ENCODE measurements around the gene GPR176.

Gene GPR176

DNA sequence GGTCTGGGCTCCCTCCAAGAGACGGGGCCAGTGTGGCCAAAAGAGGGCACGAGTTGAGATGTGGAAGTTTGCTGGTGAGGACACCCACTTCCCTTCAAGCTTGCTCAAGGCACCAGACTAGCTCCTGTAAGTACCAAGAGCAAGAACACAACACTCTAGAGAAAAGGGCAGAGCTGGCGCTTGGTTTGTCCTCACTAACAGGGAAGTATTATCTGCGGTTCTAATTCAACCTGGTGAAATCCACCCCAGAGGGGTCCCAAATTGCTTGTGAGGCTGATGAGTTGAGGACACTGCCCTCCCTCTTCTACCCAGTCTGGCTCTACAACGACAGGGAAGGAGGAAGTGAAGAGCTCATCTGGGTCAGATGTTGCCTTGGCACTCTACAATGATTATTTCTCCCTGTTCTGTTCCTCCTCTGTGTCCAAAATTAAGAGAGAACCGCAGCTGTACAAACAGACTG, 120.5 kb downstream of the GPR176 start:
- no peak for DNase-seq

DNA sequence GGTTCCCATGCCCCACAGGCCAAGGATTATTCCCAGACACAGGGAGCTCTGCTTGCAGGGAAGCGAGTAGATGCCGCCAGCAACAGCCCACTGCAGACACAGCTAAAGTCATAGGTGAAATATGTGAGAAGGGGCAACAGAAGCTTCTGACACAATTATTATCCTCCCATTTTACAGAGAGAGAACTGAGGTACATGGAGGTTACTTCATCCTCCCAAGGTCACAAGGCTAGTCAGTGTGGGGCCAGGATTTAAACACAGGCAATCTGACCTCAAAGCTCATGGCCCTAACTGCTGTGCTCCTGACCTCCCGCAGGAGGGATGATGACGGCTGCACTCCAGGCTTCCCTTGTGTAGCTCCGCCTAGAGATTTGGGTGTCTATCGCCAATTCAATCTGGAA, 121.7 kb downstream of the GPR176 start:
- DNase-seq: no peak

DNA sequence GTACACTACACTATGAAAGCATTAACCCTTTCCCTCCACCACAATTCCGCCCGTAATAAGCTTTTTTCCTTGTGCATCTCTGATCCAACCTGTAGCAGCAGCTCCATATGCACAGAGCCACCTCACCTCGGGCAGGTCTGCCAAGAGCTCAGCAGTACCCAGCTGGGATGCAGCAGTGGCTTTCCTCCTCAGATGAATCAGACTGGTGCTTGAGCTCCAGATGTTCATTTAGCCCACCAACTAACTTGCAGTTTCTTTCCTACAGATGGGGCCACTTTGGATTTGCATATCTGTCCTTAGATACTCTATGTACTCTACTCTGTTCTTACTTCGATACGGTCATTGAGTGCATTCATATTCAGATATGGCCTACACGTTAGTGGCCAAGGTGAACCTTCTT, 122.7 kb downstream of the GPR176 start:
- DNase-seq: no peak

DNA sequence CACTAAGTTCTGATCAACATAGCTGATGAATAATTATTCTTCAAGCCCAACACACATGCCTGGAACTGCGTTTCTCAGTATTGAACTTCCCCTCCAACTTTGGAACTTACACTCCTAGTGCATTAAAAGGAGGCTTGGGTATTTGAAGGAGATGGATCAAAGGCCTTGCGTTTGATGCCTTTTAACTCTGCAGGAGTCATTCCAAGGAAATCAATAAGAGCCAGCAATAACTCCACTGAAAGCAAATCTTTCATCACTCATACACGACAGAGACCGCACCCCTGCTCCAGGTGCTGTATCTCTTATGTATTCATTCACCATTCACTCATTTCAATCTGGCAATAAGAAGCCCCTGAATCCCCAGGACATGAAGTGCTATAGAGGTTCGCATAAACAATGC, 123.5 kb downstream of the GPR176 start:
- no peak for DNase-seq

DNA sequence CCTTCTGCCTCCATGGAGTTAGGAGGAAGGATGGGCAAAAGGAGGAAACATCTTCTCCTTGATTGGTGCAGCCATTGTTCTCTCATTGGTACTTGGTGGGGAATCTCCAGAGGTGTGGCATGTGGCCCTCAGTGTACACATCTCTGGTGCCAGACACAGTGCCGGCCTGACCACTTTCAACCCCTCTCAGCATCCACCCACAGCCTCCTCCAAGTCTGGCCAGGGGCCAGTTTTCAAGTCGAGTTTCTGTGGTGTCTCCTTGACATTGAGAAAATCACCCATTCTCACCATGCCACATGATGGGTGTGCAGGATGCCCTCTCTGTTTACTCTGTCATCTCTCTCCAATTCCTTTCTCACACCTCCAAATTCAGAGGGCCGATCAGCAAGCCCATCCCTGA, 124.6 kb downstream of the GPR176 start:
- no peak for DNase-seq

DNA sequence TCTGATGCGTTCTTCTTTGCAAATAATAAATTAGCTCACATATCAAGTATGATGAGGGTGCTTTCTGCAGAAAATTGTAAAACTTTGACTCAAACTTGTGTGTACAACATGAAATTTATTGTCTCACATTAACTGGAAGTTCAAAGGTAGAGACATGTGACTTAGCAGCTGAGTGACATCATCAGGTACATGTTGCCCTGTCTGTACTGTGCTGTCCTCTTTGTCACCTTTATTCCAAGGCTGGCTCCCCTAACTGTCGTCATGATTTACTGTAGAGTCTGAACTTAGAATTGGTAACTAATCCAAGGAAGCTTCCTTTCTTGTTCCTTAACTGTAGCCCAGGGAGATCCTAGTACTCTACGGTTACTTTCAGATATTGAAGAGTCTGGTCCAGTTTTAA, 125.1 kb downstream of the GPR176 start:
- DNase-seq: no peak

DNA sequence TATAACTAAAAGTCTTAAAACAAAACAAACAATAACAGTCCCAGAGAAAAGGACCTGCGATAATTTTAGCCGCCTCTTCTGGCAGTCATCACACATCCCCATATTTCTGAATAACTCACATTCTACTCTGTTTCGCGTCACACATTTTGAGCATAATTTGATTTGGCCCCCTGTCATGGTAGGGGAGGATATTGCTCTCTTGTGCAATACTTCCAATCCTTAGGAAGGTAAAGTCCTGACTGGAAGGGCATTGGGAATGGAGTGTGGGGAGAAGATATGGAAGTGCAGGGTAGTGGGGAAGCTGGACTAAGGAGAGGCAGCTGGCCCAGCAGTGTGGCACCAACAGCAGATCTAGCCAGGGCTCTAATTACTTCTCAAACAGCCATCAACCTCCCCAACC, 126.1 kb downstream of the GPR176 start:
- no peak for DNase-seq

DNA sequence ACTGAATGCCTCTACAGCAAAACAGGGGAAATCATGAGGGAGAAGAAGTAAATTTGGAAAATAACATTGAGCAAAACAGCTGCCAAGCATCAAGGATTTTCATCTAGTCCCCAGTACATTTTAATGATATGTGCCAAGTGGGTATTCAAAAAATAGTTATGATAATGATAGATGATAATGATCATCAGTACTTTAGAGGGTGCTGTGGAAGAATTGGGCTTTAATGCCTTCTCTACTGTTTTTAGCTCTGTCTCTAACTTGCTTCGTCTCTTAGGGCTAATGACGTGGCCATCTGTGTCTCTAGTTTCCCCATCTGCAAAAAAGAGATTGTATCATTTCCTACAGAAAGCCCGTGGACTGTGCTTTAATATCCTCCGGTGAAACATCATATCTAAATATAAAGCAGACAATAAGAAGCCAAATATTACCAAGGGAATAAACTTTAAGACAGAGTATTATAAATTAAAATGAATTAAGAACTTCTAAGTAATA, 127.2 kb downstream of the GPR176 start:
- no peak for DNase-seq

DNA sequence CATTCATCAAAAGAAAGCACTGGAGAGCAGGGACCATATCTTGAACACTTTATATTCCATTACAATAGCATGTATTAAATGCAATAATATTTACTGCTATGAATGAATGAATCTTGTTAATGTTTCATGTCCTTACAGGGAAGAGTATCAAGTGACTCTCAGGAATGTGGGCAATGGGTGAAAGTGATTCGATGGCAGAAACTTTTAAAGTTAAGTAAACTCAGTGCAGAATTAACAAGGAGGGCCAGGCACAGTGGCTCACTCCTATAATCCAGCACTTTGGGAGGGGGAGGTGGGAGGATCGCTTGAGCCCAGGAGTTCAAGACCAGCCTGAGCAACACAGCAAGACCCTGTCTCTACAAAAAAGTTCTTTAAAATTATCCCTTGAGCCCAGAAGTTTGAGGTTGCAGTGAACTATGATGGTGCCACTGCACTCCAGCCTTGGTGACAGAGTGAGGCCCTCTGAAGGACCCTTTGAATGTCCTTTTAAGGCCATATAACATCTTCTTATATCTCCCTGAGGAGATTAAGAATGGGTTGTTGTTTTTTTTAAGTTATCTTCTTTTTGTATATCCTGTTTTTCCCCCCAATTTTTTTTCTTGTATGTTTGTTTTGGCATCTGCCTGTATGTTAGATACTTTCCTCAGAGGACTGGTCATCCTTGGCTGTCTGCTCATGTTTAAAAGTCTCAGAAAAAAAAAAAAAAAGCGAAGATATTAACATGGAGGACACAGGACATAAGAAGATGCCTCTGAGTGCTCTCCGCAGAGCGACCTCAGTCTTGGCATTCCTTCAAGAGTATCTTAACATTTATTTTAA, 127.8 kb downstream of the GPR176 start:
- DNase-seq: no peak

DNA sequence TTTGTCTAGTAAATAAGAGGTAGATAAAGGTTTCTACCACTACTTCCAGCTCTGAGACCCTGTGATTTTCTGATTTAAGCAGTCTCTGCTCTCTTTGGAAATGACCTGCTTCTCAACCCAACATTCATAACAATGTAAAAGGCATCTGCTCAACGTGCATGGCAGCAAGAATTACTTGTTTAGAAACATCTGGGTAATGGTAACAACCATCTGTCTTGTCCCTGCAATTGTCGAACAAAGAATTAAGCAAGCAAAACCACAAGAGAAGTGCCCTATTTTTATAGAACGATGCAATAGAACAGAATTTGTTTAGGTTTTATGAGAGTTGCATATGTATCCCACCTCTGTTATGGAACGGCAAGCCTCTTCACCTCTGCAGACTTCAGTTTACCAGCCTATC, 130.3 kb downstream of the GPR176 start:
- DNase-seq: no peak

DNA sequence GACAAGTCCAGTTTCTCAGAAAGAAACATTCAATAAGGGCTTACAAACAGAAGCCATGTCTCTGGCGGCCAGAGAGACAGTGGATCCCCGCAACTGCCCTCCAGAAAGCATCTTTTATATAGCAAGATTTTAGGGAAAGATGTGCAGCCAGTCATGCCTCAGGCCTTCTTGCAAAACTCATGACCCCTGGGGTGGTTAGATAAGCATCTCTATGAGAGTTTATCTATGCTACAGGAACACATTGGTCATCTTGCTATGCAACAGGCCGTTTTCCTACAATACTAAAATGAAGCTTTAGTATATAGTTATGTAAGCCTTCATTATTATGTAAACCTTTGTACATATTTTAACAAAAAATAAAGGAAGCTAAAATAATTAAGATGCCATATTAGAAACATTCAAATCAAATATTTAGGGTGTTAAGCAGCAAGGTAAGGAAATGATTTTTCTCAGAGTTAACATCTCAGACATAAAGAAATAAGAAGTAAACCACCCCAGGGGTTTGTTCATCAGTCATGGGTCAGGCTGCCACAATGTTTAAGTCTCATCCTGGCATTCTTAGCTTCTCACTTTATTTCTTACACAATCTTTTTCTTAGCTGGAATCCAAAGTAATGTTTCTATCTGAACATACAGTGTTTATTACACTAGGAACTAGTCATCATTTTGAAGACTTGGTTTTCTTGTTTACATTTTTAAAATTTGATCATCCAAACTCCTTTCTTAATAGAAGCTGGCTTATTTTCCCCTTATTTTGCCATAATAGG, 131.1 kb downstream of the GPR176 start:
- no peak for DNase-seq

DNA sequence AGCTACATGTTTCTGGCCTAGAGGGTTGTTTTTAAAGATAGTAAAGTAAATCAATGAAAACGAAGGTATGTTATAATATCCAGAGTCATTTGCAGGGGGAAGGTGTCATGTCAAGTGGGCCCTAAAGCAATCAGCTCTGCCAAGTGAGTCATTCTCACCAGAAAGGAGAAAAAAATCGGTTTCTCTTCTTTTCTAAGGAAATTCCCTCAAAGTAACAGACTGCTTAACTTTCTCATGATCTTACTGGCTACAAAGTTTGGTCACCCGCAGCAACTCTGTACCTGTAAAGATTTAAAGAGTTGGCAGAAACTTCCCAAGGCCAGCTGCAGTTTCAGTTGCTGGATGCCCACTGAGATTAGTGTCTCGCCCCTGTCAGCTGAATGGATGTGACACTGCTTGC, 132.0 kb downstream of the GPR176 start:
- no peak for DNase-seq

DNA sequence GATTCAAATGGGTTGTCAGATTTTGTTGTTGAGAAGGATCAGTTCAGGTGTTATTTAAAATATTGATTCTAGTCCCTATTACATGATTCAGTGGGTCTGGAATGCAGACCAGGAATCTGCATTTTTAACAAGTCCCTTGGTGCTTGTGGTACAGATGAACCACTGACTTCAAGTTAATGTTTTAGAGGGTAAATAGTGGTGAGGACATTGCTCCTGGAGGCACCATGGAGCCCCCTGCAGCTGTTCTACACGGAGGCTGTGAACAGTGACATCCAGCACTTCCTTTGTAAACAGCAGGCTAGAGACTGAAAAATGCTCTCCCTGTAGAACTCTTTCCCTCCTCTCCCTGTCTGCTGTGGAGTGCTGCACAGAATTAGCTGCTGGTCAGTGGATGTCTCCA, 132.6 kb downstream of the GPR176 start:
- no peak for DNase-seq

DNA sequence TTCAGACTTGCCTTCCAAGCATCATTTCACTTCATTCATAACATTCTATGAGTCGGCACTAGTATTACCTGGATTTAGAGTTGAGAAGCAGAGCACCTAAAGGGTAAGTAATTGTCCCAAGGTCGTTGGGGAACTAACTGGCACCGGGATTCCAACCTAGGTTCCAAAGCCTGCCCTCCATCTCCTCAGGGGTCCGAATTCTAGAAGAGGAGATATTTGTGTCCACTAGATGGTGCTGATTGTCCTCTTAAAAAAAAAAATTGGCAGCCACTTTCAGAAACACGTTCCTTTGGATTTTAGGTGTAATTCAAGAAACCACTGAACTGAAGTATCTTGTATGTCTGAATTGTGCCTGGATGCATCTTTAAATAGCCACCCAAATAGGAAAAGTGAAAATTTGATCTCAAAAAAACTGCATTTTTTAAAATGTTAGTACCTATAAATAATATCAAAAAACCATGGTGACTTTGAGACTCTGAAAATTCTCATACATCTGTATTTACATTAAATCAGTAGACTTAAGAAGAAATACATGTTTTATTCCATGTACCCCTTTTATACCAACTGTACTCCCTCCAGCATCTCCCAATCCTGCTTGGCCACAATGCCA, 133.5 kb downstream of the GPR176 start:
- no peak for DNase-seq

DNA sequence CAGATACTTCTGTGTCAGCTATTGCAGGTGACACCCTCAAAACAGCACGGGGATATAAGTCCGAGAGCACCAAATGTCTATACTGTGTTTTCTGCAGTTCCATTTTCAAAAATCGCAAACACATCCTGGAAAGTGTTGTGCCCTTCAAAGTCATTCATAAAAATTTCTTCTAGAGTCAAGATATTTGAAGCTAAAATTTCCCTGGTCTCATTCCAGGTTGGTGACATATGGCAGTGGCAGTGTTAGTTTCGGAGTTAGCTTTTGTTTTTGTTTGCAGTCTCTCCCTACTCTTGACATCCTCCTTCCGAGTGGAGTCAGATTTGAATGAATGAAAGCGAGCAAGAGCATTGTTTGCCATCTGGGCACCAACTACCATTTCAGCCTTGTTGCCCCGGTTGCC, 134.2 kb downstream of the GPR176 start:
- DNase-seq: no peak

DNA sequence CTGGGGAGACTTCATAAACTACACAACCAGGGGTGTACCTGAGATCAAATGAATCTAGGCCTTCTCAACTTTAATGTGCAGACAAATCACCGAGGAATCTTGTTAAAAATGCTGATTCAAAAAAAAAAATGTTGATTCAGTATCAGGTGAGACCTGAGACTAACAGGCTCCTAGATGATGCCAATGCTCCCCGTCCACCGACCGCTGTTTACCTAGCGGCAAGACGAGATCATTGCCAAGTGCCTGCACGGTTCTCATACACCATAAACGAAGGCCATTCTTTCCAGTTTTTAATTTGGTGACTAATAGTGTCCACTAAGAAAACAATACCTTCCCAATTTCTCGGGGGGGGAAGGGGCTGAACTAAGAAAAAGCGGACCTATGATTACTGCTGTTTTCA, 134.9 kb downstream of the GPR176 start:
- DNase-seq: no peak

DNA sequence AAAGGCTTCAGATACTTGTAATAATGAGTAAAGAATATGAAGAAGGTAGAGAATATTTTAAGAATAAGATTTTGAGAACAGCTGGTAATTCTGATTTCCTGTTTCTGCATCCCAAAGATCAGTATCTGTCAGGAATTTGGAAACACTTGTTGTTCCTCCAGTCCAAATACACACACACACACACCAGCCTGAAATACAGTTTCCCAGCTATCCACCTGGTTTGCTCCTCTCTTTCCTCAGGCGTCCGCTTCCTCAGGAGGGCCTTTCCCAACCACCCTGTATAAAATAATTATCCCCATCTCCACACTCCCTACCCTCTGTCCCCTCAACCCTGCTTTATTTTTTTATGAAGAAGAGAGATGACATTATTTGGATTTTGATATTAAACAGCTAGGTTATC, 135.4 kb downstream of the GPR176 start:
- no peak for DNase-seq

DNA sequence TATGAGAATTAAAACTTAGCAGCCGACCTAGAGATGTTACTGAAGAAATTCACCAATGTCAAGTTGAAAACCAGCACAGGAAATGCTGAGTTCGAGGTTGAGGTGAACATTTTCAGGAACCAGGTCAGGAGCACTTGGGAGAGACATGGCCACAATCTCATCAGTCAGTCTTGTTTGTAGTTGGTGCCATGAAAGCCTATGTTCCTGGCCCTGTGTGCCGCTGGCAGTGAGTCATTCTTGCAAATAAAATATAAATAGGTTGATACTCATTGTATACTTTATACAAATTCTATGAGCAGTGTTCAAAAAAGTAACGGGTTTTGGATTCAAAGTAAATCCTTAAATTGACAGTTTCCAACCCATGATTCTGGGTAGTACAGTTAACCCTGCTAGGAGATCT, 135.9 kb downstream of the GPR176 start:
- no peak for DNase-seq

DNA sequence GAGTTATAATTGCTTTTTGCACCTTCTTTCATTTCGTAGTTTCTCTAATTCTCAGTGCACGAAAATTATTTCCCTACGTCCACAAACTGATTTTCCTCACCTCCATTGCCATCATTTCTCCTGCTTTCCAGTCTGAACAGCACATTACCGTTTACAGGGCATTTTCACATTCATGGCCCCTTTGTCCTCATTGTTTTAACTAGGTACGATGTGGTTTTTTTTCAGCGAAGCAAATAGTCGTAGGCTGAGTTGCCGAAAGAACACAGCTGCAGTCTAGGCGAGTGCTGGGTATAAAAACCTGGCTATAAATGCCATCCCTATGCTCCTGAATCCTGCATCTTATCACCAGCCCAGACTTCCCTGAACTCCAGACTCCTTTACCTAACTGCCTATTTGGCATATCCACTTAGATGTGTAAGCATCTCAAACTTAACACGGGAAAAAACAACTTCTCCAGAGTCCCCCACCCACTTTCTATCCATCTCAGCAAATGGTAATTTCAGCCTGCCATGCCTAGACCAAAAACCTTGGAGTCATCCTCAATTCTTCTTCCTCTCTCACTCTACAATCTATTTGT, 136.7 kb downstream of the GPR176 start:
- DNase-seq: no peak

DNA sequence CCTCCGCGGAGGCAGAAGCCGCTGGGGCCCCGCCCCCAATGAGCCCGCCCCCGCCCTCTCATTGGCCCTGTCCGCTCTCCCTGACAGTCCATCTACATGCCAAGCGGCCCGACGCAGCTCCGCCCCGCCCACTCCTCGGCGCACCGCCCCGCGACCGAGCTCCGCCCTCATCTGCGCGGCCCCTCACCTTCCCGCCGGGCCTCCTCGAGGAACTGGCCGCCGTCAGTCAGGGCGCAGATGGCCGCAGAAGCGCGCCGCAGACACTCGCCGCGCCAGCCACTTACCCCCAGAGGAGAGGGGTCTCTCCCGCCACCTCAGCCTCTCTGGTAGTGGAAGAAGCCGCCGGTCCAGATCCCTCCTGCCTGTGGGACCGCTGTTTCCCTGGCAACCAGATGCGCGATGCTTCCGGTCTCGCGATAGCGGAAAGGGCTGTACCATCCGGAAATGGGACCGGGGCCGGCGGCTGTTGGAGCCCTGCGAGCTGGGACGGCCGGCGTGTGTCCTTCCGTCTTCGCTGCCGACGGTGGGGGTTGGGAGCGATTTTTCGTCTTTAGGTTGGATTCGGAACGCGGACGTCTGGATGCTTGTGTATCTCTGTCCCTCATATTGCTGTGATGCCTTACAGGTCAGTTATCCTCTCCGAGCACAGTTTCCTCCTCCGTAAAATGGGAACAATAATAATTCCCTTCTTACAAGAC, 137.5 kb downstream of the GPR176 start, which contains the start of gene FSIP1:
Gene FSIP1, minus strand, starts transcription at position 401 of the 698 bp plus-strand sequence. CDS start 6,317 bp downstream, outside the sequence.
- DNase-seq: peak; percentile 98

DNA sequence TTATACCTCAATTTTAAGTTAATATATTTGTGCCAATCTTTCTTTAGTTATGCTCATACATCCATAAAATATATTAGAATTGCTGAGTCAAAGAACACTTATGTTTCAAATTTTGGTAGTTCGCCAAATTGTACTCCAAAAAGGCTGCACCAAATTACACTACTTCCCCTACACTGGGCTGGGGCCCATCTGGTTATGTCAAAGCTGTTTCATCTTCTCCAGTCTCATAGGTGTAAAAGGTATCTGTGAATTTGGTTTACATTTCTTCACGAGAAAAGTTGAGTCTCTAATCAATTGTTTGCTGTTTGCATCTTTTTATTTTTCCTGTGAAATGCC, 138.1 kb downstream of the GPR176 start:
- no peak for DNase-seq

DNA sequence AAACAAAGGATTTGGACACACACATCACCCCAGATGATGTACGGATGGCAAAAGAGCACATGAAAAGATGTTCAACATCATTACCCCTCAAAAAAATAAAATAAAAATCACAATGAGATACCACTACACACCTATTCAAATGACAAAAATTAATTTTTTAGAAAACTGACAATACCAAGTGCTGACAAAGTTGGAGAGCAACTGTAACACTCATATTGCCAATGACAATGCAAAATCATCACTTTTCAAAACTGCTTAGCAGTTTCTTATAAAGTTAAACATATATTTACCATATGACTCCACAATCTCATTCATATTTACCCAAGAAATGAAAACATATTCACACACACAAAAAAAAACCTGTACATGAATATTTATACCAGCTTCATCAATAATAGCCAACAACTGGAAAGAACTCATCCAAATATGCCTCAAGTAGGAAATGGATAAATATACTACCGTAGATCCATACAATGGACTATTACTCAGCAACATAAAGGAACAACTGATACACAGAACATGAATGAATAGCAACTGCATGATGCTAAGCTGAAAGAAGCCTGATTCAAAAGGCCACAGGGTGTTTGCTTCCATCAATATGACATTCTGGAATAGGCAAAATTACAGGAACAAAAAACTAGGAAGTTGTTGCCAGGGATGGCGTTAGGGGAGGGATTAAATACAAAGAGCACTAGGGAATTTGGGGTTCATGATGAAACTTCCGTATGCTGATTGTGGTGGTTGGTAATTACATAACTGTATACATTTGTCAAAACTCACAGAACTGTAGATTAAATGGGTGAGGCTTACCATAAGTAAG, 138.7 kb downstream of the GPR176 start:
- DNase-seq: no peak

Data from islet precursor cell (in vitro differentiated cells).